HL-60 (cell line): ENCODE measurements around the gene ZDHHC19.

Source experiments
- DNase-seq, 2 experiments: peaks; one replicate each; pipeline ENCODE4 v3.0.0-alpha.2; 2010 to 2020; ENCODE audit warnings: low read depth in 1 of 2, low spot score in 1 of 2
- H3K27ac ChIP-seq: fragments of 250-450 bp; sonication (Bioruptor Pico); replicated peaks from 2 replicates; pipeline ENCODE4 v1.5.1; 2020; ENCODE audit warnings: mild to moderate bottlenecking, moderate library complexity
- H3K27me3 ChIP-seq: fragments of 250-450 bp; sonication (Bioruptor Pico); 2 replicates; pipeline ENCODE4 v1.5.1; 2021; ENCODE audit warnings: mild to moderate bottlenecking, moderate library complexity; ENCODE audit not compliant: insufficient read depth, poor library complexity, severe bottlenecking
- H3K4me3 ChIP-seq: replicated peaks from 2 replicates; pipeline ENCODE4 v1.5.1; 2011; ENCODE audit warnings: mild to moderate bottlenecking, control low read depth, low read length; ENCODE audit not compliant: insufficient read depth
- CTCF ChIP-seq: IDR thresholded peaks from one replicate; pipeline ENCODE4 v1.5.1; 2011; ENCODE audit warnings: low read length, control low read depth, inconsistent platforms; ENCODE audit not compliant: insufficient read depth
- GABPA ChIP-seq: IDR thresholded peaks from 2 replicates; pipeline ENCODE4 v1.6.1; 2012; ENCODE audit warnings: low read depth
- POLR2AphosphoS5 ChIP-seq: IDR thresholded peaks from 2 replicates; pipeline ENCODE4 v1.6.1; 2012; ENCODE audit warnings: low read depth
- REST ChIP-seq: IDR thresholded peaks from 2 replicates; pipeline ENCODE4 v1.6.1; 2012; ENCODE audit warnings: low read depth; ENCODE audit not compliant: insufficient replicate concordance
- SPI1 ChIP-seq: IDR thresholded peaks from 2 replicates; pipeline ENCODE4 v1.6.1; 2012; ENCODE audit warnings: low read depth, mild to moderate bottlenecking, borderline replicate concordance

The ZDHHC19 gene

GRCh38 chr3:196198081-196198675 is 13.0 kb downstream of the ZDHHC19 start:
- no peaks in the 10 kb centered on the region for H3K27me3 ChIP-seq
- no peak for DNase-seq
- no peak overlapping the region for H3K4me3 ChIP-seq
- H3K27ac ChIP-seq, result no peak overlapping the region
- TF ChIP-seq CTCF, result no peak
- no peak for TF ChIP-seq REST
- TF ChIP-seq SPI1, result no peak
- no peak for TF ChIP-seq POLR2AphosphoS5
- no peak for TF ChIP-seq GABPA

- H3K27me3 ChIP-seq, result no peaks in the 10 kb centered on the region
- TF ChIP-seq REST, result no peak
- no peak for TF ChIP-seq POLR2AphosphoS5
Observed at GRCh38 chr3:196197524-196197923, 13.7 kb downstream of the ZDHHC19 start.

GRCh38 chr3:196195664-196196265 is 15.4 kb downstream of the ZDHHC19 start:
- Histone ChIP-seq H3K27me3 (no peaks in the 10 kb centered on the region), H3K4me3 (no peak overlapping the region), H3K27ac (no peak overlapping the region)
- DNase-seq, result no peak
- no peak for TF ChIP-seq SPI1
- TF ChIP-seq CTCF, result no peak
- no peak for TF ChIP-seq REST
- no peak for TF ChIP-seq GABPA
- no peak for TF ChIP-seq POLR2AphosphoS5

More at GRCh38 chr3:196197524-196197923, 13.7 kb downstream of the ZDHHC19 start:
- Histone ChIP-seq H3K27ac (no peak overlapping the region), H3K4me3 (no peak overlapping the region)
- DNase-seq, result no peak
